ENCODE results near the gene LMTK3.

LMTK3 gene

GRCh38 chr19:48511800-48512503, at the start of gene LMTK3:
TSS of gene LMTK3 (minus strand) at chr19:48511835. CDS start at chr19:48511576, 259 bp downstream.
- no peak for DNase-seq (ENCODE audit: low read depth, low spot score)

GRCh38 chr19:48561412-48561811, 49.8 kb upstream of the LMTK3 start:
- DNase-seq (ENCODE audit: low read depth, low spot score): no peak

GRCh38 chr19:48560095-48560530, 48.5 kb upstream of the LMTK3 start:
- DNase-seq (ENCODE audit: low read depth, low spot score): no peak

GRCh38 chr19:48558018-48558684, 46.5 kb upstream of the LMTK3 start:
- DNase-seq (ENCODE audit: low read depth, low spot score): no peak

- no peak for DNase-seq (ENCODE audit: low read depth, low spot score)
These were observed 45.2 kb upstream of the LMTK3 start for GRCh38 chr19:48556825-48557224.

DNA sequence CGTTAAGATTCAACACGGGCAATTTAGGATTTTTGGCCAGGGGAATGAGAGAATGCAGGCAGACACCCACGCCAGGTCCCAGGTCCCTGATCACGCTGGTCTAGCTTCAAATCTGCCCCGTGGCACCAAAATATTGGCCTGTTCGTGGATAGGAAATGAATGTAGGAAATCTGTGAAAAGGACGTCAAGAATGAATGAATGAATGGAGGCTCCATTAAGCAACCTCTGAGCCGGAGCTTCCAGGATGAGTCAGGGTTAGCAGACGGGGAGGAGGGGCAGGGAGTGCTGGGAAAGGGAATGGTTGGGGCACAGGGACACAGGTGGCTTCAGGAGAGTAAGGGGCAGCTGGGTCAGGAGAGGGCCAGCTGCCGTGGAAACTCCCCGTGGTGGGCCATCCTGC, 44.5 kb upstream of the LMTK3 start:
- no peak for DNase-seq (ENCODE audit: low read depth, low spot score)

DNA sequence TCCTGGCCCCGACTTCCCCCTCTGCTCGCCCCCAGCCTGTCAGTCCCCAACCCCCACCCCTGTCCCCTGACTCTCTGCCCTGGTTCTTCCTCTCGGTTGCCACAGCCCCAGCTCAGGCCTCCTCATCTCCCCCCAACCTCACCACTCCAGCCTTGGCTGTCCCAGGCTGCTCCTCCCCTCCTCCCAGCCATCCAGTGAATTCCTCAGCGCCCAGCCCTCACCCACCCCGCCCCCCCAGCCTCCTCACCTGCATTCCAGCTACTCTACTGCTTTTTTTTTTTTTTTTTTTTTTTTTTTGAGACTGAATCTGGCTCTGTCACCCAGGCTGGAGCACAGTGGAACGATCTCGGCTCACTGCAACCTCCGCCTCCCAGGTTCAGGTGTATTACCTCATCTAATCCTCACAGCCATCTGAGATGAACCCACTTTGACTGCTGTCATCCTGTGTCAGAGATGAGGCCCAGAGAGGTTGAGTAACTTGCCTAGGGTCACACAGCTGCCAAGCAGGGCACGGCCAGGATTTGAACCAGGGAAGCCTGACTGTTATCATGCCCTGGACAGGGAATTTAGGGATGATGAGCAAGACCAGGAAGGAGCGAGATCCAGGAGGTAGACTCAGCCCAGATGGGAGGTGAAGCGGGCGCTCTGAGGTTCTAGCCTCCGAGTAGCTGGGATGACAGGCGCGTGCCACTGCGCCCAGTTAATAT, 42.9 kb upstream of the LMTK3 start:
- no peak for DNase-seq (ENCODE audit: low read depth, low spot score)

GRCh38 chr19:48553676-48554384, 42.2 kb upstream of the LMTK3 start:
- DNase-seq (ENCODE audit: low read depth, low spot score): no peak

GRCh38 chr19:48552406-48553322, 41.0 kb upstream of the LMTK3 start:
- no peak for DNase-seq (ENCODE audit: low read depth, low spot score)

DNA sequence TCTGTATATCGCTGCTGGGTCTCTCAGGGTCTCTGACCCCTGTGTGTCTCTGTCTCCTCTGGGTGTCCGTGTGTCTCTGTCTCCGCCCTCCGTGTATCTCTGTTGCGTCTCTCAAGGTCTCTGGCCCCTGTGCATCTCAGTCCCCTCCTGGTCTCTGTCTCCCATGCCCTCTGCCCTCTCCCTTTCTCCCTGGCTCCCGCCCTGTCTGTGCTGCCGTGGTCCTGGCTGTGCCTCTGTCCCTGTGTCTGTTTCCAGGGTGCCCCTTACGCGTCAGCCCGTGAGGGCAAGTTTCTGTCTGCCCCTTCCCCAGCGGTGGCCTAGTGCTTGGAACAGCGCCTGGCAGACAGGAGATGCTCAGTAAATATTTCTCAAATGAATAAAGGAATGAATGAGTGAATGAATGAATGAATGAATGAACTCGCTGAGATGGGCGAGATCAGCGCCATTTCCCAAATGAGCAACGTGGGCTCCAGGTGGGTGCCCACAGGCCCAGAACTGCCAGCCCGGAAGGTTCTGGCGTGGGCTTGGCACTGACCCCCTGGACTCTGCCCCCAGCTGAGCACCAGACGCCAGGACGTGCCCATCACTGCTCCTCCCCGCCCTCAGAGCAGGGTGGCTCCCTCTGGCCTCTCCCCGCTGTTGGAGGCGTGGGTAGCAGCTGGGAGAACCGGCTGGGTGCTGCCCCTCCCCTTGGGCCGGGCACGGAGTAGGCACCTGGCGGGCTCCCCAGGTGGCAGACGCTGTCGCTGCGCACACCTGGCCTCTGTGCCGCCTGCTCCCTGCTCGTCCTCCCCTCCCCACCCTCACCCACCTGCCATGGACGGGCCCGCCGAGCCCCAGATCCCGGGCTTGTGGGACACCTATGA, 40.0 kb upstream of the LMTK3 start, which contains the start of gene SULT2B1:
Gene SULT2B1 (plus strand): TSS at position 736 of the 866 bp plus-strand sequence. CDS start 81 bp downstream, at position 817.
- no peak for DNase-seq (ENCODE audit: low read depth, low spot score)

GRCh38 chr19:48549380-48549779, 37.7 kb upstream of the LMTK3 start:
- DNase-seq (ENCODE audit: low read depth, low spot score): no peak

- DNase-seq (ENCODE audit: low read depth, low spot score): no peak
These were observed 36.7 kb upstream of the LMTK3 start for GRCh38 chr19:48548253-48548911.

DNA sequence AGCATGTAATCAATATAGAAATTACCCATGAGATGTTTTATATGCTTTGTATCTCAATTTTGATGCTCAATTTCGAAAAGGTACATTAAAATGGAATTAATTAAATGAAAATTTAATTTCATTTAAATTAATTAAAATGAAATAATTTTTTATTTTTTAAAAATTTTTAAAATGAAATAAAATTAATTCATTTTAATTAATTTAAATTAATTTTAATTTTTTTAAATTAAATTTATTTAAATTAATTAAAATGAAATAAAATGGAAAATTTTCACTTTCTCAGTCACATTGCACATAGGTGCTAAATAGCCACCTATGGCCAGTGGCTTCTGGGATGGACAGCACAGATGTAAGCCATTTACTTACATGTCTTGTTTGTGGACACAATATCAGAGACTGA, 36.1 kb upstream of the LMTK3 start:
- DNase-seq (ENCODE audit: low read depth, low spot score): no peak

- no peak for DNase-seq (ENCODE audit: low read depth, low spot score)
These were observed 33.5 kb upstream of the LMTK3 start for GRCh38 chr19:48544856-48545750.

GRCh38 chr19:48543121-48543710, 31.6 kb upstream of the LMTK3 start:
- no peak for DNase-seq (ENCODE audit: low read depth, low spot score)

DNA sequence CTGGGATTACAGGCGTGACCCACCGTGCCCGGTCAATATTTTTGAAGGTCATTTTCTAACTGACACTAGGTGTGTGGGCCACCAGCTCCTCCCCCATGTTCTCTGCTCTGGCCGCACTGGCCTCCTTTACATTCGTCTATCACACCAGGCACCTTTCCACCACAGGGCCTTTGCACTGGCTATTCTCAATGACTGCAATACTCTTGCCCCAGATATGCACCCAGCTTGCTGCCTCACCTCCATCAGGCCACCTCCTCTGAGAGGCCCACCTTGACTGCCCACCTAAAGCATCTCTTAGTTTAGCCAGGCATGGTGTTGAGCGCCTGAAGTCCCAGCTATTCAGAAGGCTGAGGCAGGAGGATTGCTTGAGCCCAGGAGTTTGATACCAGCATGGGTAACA, 30.2 kb upstream of the LMTK3 start:
- DNase-seq (ENCODE audit: low read depth, low spot score): no peak

GRCh38 chr19:48540110-48540509, 28.5 kb upstream of the LMTK3 start:
- DNase-seq (ENCODE audit: low read depth, low spot score): no peak
